Measurements from ENCODE around the gene ZNRF3.
A peak's percentile ranks its signal among the peaks of the same experiment; 100 is the strongest.
"Not testable (repeated sequence)": the region's sequence is repeated elsewhere in the genome, so short reads cannot be mapped to it uniquely, and the experiment has no call there.

Gene ZNRF3

DNA sequence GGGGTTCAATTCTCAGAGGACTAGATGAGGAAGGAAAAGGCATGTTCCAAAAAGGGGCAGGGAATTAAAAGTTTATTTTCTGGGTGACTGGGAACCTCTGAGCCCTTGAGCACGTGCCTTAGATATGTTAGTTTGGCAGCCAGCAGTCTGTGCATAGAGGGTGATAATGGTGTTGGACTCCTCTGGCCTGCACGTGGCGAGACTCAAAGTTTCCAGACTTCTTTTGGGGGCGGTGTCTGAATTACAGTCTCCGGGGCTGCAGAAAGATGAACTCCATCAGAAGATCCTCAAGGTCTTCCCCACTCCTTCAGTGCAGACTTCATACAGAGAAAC, 861 bp upstream of the ZNRF3 start:
- in situ Hi-C loops (cut with HindIII; ENCODE audit: low pct_ligation_motif_present, low pct_unique_long_range_greater_than_20kb, low sequenced_read_pairs) = no loop called here
- DNase-seq = no peak

DNA sequence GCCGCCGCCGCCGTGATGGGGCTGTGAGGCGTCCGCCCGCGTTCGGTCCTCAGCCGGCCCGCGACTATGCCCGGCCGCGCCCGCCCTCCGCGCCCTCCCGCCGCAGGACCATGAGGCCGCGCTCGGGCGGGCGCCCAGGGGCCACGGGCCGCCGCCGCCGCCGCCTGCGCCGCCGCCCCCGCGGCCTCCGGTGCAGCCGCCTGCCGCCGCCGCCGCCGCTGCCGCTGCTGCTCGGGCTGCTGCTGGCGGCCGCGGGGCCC, 215 bp downstream of the ZNRF3 start:
- in situ Hi-C loops (cut with HindIII; ENCODE audit: low pct_ligation_motif_present, low pct_unique_long_range_greater_than_20kb, low sequenced_read_pairs) = no loop called here
- DNase-seq = no peak

DNA sequence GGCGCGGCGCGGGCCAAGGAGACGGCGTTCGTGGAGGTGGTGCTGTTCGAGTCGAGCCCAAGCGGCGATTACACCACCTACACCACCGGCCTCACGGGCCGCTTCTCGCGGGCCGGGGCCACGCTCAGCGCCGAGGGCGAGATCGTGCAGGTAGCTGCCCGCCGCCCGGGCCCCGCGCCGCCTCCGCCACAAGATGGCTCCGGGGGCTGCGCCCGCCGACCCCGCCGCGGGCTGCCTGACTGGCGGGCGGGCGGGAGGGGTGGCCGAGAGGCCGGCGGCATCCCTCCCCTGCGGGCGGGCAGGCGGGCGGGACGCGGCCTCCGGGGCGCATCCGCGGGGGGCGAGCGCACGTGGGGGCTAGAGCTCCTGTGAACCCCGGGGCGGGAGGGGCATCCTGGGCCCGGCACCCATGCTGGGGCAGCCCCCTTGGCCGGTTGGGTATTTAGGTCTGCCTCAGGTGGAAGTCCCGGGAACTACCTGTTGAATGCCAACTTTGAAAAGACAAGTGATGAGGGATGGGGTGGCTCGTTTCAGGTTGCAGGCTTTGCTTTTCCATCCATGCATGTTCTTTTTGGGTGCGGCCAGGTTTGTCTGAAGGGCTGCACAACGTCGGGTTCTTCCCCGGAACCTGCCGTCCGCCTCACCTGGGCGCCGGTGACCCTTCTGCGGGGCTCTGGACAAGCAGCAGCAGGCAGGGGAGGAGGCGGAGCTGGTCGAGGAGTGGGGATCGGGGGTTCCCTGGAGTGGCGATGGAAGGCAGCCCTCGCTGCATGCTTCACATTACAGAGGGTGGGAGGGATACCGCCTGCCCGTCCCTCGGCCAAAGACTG, 760 bp downstream of the ZNRF3 start:
- DNase-seq = peak; percentile 36
- in situ Hi-C loops (cut with HindIII; ENCODE audit: low pct_ligation_motif_present, low pct_unique_long_range_greater_than_20kb, low sequenced_read_pairs) = no loop called here

DNA sequence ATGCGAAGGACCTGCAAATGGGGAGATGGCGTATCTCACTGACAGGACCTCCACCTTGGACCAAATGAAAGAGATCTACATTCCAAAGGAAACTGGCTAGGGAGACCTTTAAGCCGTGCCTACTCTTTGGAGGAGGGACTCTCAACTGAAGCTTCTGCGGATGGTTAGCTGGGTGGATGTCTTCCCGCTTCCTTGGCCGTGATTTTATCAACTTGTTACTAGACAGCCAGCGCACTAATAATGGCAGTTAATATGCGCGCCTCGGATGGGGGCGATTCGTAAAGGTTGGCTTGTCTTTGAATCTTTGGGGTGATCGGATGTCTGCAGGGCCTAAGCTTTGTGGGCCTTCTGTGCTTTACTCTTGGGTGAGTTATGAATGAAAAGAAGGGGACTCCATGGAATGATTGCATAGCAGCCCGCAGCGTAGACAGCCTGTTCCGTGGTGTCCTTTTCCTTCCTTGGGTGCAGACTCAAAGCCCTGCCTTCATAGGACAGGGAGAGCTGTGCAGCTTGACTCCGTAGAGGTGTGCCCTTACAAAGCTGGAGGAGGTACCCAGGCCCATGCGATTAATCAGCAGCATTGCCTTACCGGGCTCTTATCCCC, 1.5 kb downstream of the ZNRF3 start:
- in situ Hi-C loops (cut with HindIII; ENCODE audit: low pct_ligation_motif_present, low pct_unique_long_range_greater_than_20kb, low sequenced_read_pairs) = no loop called here
- DNase-seq = no peak

DNA sequence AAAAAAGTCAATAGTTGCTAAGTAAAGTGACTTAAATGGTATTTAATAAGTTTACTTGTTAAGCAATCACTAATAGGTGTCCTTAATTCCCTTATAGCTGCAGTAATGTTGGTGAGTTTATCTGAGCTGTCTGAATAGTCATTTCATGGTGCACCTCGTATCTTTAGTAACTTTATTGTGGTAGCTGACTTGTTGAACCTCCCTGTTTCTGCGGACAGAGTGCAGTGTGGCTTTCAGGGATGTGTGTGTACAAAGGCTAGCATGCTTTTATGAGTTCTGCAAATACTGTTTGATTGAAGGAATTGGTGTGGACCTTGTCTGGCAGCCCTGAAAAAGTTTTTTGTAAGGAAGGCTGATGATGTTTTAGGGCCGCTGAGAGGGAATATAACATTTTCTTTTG, 2.6 kb downstream of the ZNRF3 start:
- in situ Hi-C loops (cut with HindIII; ENCODE audit: low pct_ligation_motif_present, low pct_unique_long_range_greater_than_20kb, low sequenced_read_pairs) = no loop called here
- no peak for DNase-seq

- in situ Hi-C loops (cut with HindIII; ENCODE audit: low pct_ligation_motif_present, low pct_unique_long_range_greater_than_20kb, low sequenced_read_pairs); DNase-seq: not testable (repeated sequence)
These were observed 3.3 kb downstream of the ZNRF3 start for GRCh38 chr22:28886679-28887078.

DNA sequence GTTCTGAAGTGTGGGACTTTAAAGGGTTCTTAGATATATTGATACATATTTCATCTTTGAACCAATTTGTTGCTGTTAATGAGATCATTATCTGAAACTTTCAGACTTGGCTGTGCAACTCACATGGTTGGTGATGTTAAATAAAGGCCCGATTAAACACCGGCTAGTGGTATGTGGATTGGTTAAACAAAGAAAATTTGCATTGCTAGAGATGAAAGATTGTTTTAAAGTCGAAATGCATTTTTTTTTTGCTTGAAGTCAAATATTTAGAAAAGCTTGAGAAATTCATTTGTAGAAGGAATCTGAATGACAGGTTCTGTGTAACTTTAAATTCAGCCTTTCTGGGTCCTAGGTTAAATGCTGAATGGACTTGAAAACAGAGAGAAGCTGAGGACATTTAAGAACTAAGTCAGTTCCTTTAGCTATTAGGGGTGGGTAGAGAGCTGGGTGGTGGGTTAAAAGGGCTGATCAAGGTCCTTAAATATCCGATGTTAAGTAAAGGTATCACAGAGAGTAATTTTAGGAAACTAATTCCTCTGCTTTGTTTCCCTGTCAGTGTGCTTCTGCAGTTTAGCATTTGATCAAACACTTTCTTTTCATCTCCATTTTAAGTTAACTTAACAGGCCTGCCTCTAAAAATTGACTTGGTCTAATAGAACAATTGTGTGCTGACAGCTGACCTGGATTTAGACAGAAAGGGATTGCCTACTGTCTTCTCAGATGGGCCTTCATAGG, 4.5 kb downstream of the ZNRF3 start:
- DNase-seq = no peak
- in situ Hi-C loops (cut with HindIII; ENCODE audit: low pct_ligation_motif_present, low pct_unique_long_range_greater_than_20kb, low sequenced_read_pairs) = no loop called here

GRCh38 chr22:28889478-28890024, 6.2 kb downstream of the ZNRF3 start:
- DNase-seq = no peak
- in situ Hi-C loops (cut with HindIII; ENCODE audit: low pct_ligation_motif_present, low pct_unique_long_range_greater_than_20kb, low sequenced_read_pairs) = no loop called here

GRCh38 chr22:28891156-28891733, 7.9 kb downstream of the ZNRF3 start:
- no peak for DNase-seq
- in situ Hi-C loops (cut with HindIII; ENCODE audit: low pct_ligation_motif_present, low pct_unique_long_range_greater_than_20kb, low sequenced_read_pairs) = no loop called here

DNA sequence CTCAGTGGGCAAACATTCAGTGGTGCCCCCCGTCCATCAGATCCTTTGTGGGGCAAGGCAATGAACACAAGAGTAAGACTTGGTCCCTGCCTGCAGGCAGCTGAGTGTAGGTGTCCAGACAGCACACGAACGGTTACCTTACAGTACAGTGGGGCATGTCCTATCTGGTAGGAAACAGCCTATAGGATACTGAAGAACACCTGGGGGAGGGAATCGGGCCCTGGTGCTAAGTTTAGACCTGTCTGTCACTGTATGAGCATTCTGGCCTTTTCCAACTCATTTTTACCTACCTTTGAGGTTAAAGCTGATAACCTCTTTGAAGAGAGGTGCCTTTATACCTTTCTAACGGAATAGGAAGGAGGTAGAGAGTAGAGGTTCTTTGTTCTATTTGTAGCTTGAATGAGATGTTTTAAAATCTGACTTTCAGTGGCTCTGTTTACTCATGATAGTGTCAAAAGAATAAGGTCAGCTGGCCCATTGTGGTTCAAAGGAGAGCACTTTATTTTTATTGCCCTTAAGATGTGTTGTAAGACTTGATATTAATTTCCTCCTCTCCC, 8.9 kb downstream of the ZNRF3 start:
- in situ Hi-C loops (cut with HindIII; ENCODE audit: low pct_ligation_motif_present, low pct_unique_long_range_greater_than_20kb, low sequenced_read_pairs) = no loop called here
- no peak for DNase-seq

- DNase-seq = no peak
- in situ Hi-C loops (cut with HindIII; ENCODE audit: low pct_ligation_motif_present, low pct_unique_long_range_greater_than_20kb, low sequenced_read_pairs) = no loop called here
These were observed 10.4 kb downstream of the ZNRF3 start for GRCh38 chr22:28893810-28894209.

DNA sequence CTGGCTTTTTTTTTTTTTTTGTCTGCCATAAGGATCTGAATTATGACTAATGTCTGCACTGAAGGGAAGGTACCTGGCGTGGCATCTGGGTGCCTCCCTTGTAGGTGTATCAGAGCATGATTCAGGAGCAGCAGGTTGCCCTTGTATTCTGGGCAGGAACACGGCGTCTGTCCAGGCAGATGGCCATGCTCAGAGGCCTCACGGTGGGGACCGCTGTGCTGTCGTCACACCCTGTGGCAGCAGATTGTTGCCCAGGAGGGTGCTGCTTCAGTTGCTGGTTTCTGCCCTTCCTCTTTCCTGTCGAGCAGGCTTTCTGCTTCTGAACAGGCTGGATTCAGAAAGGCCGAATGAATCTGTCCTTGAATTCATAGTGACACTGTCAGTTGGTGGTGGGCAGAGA, 11.0 kb downstream of the ZNRF3 start:
- in situ Hi-C loops (cut with HindIII; ENCODE audit: low pct_ligation_motif_present, low pct_unique_long_range_greater_than_20kb, low sequenced_read_pairs) = no loop called here
- no peak for DNase-seq

- DNase-seq = no peak
- in situ Hi-C loops (cut with HindIII; ENCODE audit: low pct_ligation_motif_present, low pct_unique_long_range_greater_than_20kb, low sequenced_read_pairs) = no loop called here
These were observed 11.4 kb downstream of the ZNRF3 start for GRCh38 chr22:28894807-28895206.

DNA sequence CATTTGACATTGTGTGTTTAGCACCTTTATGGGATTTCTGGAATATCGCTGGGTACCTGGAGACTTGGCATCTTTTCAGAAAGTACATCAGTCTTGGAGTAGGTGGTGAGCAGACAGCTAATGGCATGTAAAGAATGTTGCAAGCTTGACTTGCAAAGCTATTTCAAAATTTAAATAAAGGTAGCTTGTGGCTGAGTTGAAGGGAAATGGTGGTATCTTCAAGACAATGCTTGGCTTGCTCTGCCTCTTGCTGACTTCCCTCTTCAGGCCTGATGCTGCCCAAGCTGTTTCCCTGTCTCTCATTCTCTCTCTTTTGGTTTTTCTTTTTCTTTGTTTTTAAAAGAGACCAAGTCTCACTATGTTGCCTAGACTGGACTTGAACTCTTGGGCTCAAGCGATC, 13.2 kb downstream of the ZNRF3 start:
- in situ Hi-C loops (cut with HindIII; ENCODE audit: low pct_ligation_motif_present, low pct_unique_long_range_greater_than_20kb, low sequenced_read_pairs) = no loop called here
- DNase-seq = no peak

DNA sequence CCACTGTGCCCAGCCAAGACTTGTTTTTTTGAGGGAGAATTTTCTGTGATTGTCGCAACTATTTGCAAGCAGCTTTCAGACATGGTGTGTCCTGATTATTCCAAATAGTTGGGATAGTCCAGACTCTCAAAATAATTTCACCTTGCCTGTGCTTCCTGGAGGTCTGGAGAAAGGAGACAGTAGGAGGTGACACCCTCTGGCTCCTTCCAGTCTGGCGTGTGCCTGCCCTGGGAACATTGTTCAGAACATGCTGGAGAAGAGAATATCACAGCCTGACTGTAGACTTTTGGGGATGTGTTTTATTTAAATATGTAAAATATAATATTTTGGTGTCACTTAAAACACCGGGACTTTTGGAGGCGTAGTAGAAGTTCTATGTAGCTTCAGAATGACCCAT, 14.9 kb downstream of the ZNRF3 start:
- no peak for DNase-seq
- in situ Hi-C loops (cut with HindIII; ENCODE audit: low pct_ligation_motif_present, low pct_unique_long_range_greater_than_20kb, low sequenced_read_pairs) = no loop called here

DNA sequence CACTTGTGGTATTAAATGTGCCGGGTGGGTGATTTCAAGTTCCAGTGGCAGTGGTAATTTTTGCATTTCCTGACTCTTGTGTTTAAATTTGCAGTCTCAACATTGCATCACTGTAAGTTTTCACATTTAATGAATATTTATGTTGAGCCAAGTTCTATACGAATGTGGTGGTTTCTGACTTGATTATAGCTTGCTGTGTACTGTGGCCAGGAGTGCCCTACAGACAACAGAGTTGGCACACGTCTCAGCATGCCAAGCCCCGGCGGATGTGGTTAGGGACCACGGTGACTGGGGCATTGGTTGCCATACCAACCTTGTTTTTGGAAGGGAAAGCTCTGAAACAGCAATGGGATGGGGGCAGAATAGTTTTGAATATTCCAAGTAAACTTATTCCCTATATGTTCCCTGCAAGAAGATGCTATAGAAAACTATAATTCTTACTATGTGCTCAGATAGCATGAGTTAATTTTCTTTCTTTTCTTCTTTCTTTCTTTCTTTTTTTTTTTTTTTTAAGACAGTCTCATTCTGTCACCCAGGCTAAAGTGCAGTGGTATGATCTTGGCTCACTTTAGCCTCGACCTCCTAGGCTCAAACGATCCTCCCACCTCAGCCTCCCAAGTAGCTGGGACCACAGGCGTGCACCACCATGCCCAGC, 16.0 kb downstream of the ZNRF3 start:
- in situ Hi-C loops (cut with HindIII; ENCODE audit: low pct_ligation_motif_present, low pct_unique_long_range_greater_than_20kb, low sequenced_read_pairs) = no loop called here
- DNase-seq = no peak

- DNase-seq = no peak
- in situ Hi-C loops (cut with HindIII; ENCODE audit: low pct_ligation_motif_present, low pct_unique_long_range_greater_than_20kb, low sequenced_read_pairs) = no loop called here
These were observed 17.1 kb downstream of the ZNRF3 start for GRCh38 chr22:28900379-28900925.

DNA sequence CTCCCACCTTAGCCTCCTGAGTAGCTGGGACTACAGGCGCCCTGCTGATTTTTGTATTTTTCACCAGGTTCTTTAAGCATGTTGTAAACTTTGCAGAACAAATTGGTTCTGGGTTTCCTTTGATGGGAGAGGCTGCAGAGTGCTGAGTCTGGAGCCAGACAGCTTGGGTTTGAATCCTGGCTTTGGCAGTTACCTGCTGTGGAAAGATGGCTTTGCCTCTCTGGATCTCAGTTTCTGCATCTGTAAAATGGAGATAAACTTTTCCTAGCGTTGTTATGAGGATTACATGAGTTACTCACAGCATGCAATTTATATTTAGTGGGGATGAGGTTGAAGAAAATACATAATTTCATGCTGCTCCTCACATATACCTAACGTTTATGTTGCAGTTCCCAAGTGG, 19.1 kb downstream of the ZNRF3 start:
- no peak for DNase-seq
- in situ Hi-C loops (cut with HindIII; ENCODE audit: low pct_ligation_motif_present, low pct_unique_long_range_greater_than_20kb, low sequenced_read_pairs) = no loop called here
